SJSA1 (cell line): ENCODE results near the gene RANBP10. TPM values are rescaled to one million over a fixed set of nuclear protein-coding genes. Genes with fewer than 3 reads are reported as not detected.

ENCODE experiments used
- DNase-seq, 2 experiments: peaks; one replicate each; pipeline ENCODE4 v3.0.0-alpha.2; 2015 to 2020; ENCODE audit warnings: low spot score in 2 of 2, low read depth in 1 of 2
- H3K27ac ChIP-seq: fragments of 250-450 bp; sonication (Bioruptor Pico); 2 replicates; pipeline ENCODE4 v1.5.1; 2020; ENCODE audit warnings: mild to moderate bottlenecking, moderate library complexity
- H3K27me3 ChIP-seq: fragments of 250-450 bp; sonication (Bioruptor Pico); replicated peaks from 2 replicates; pipeline ENCODE4 v1.5.1; 2020; ENCODE audit warnings: mild to moderate bottlenecking, moderate library complexity
- H3K36me3 ChIP-seq: fragments of 250-450 bp; sonication (Bioruptor Pico); 2 replicates; pipeline ENCODE4 v1.5.1; 2020; ENCODE audit warnings: mild to moderate bottlenecking
- H3K4me1 ChIP-seq: fragments of 250-450 bp; sonication (Bioruptor Pico); replicated peaks from 2 replicates; pipeline ENCODE4 v1.6.1; 2021; ENCODE audit warnings: mild to moderate bottlenecking
- H3K4me3 ChIP-seq: fragments of 250-450 bp; sonication (Bioruptor Pico); 2 replicates; pipeline ENCODE4 v1.5.1; 2020; ENCODE audit warnings: mild to moderate bottlenecking
- H3K9me3 ChIP-seq: fragments of 250-450 bp; sonication (Bioruptor Pico); replicated peaks from 2 replicates; pipeline ENCODE4 v1.5.1; 2020; ENCODE audit warnings: mild to moderate bottlenecking
- total RNA-seq: library from RNA; depleted of rRNA; stranded (reverse); fragments of >200 nt; shearing (Covaris generic); gene quantifications from 2 replicates; pipeline ENCODE4 v1.2.3, GENCODE V29; 2014; rRNA removed

The RANBP10 gene
- total RNA-seq, 1 experiment from 2014 or later = 3.9 TPM

DNA sequence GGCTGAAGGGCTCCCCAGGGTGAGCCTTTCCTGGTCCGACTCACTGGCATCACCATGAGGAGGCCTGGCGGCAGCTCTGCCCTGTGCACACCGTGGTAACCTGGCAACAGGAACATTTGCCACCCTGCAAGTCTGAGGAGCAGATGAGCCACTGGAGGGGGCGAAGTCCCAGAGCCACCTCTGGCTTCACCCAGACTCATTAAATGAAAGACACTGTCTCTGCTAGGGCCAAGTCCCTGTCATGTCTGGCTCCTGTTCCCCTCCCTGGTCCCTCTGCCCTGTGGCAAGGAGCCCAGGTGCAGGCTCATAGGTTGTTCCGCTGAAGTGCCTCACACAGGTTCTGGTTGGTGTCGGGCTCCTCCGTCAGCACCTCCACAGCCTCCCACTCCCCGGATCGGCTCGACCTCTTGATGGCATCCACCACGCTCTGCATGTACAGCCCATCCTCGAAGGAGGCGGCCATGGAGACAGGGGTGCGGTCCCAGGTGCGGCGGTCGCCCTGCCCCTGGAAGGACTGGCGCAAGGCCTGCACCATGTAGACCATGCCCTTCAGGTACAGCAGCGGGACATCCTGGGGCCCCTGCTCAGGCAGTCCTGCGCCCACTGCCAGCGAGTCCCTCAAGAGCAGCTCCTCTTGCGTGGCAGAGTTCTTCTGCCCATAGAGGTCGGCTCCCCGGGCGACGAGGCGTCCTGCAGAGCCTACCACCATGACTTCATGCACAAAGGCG, 131.3 kb downstream of the RANBP10 start:
- DNase-seq = no peak
- H3K4me3 ChIP-seq = no peak overlapping the region
- H3K27ac ChIP-seq = no peak overlapping the region
- H3K4me1 ChIP-seq = no peaks in the 10 kb centered on the region
- no peaks in the 10 kb centered on the region for H3K27me3 ChIP-seq
- H3K9me3 ChIP-seq = no peaks in the 10 kb centered on the region
- no peaks in the 10 kb centered on the region for H3K36me3 ChIP-seq

DNA sequence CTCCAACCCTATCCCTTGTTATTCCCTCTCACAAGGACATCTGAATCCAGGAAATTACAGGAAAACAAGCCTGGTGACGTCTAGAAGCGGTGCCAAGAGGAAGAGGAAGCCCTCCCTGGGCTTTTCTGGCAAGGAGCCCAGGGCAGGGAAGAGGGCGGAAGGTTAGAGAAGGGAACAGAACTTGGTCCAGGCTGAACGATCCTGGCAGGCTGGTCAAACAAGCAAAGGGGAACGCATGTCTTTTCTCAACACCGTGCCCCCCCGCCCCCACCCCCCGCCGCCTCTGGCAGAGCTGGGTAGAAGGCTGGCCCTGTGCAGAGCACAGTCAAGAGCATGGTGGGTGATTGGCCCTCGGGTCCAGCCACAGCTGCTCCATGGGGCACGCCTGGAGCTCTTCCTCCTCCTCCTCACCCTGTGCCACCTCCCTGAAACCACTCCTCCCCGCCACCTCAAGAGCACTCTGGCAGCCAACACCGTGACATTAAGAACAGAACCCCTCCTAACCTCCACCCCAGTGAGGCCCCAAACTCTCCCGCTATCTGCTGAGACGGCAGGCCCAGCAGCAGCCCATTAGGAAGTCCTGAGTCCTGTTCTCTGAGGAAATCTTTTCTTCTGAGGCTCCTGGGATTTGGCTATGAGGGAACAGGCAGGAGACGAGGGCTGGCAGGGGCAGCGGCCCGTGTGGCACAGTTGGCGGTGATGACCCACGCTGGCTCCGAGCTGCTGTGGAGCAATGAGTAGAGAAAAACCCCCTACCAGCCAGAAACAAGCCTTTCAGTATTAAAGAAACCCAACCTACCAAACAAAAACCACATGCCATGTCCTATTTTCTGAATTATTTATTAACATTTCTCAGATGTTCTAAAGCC, 132.4 kb downstream of the RANBP10 start:
- no peaks in the 10 kb centered on the region for H3K27me3 ChIP-seq
- no peak overlapping the region for H3K27ac ChIP-seq
- DNase-seq = no peak
- H3K36me3 ChIP-seq = no peaks in the 10 kb centered on the region
- no peaks in the 10 kb centered on the region for H3K9me3 ChIP-seq
- no peaks in the 10 kb centered on the region for H3K4me1 ChIP-seq
- no peak overlapping the region for H3K4me3 ChIP-seq

Other genes with a start within 250 kb of the RANBP10 start
- gene CTCF, start 244.0 kb downstream of the RANBP10 start, total RNA-seq = 26.6 and 39.1 TPM in 2 replicates
- 5.2 and 7.6 TPM in 2 replicates for gene CARMIL2, start 161.4 kb downstream of the RANBP10 start, total RNA-seq
- 22.6 and 33.0 TPM in 2 replicates for gene ACD, start 146.3 kb downstream of the RANBP10 start, total RNA-seq
- 0.26 TPM in 1 of 2 replicates, not detected in the other for gene PARD6A, start 145.6 kb downstream of the RANBP10 start, total RNA-seq
- gene ENKD1, start 139.8 kb downstream of the RANBP10 start, total RNA-seq = 5.1 TPM in 2 replicates
- gene C16orf86, start 139.7 kb downstream of the RANBP10 start, total RNA-seq = 0.32 TPM in 1 of 2 replicates, not detected in the other
- 13.5 and 19.7 TPM in 2 replicates for gene GFOD2, start 87.2 kb downstream of the RANBP10 start, total RNA-seq
- gene TSNAXIP1, start 329 bp upstream of the RANBP10 start, total RNA-seq = 0.03 and 1.00 TPM in 2 replicates
- gene THAP11, start 35.8 kb upstream of the RANBP10 start, total RNA-seq = 45.2 and 50.7 TPM in 2 replicates
- 39.3 and 101 TPM in 2 replicates for gene NUTF2, start 40.4 kb upstream of the RANBP10 start, total RNA-seq
- gene CENPT, start 41.1 kb upstream of the RANBP10 start, total RNA-seq = 22.4 and 31.9 TPM in 2 replicates
- 52.2 and 76.1 TPM in 2 replicates for gene EDC4, start 66.5 kb upstream of the RANBP10 start, total RNA-seq
- gene NRN1L, start 78.3 kb upstream of the RANBP10 start, total RNA-seq = not detected in 2 replicates
- 6.4 and 10.6 TPM in 2 replicates for gene PSKH1, start 86.7 kb upstream of the RANBP10 start, total RNA-seq
- gene CTRL, start 125.3 kb upstream of the RANBP10 start, total RNA-seq = 0.09 and 0.29 TPM in 2 replicates
- gene PSMB10, start 130.3 kb upstream of the RANBP10 start, total RNA-seq = 50.1 and 147 TPM in 2 replicates
- 5.5 and 7.2 TPM in 2 replicates for gene LCAT, start 137.6 kb upstream of the RANBP10 start, total RNA-seq
- gene SLC12A4, start 162.1 kb upstream of the RANBP10 start, total RNA-seq = 62.9 and 87.8 TPM in 2 replicates
- gene DPEP3, start 173.9 kb upstream of the RANBP10 start, total RNA-seq = not detected in 2 replicates
- gene DPEP2, start 192.9 kb upstream of the RANBP10 start, total RNA-seq = 0.18 TPM in 1 of 2 replicates, not detected in the other
- not detected in 2 replicates for gene DPEP2NB, start 209.4 kb upstream of the RANBP10 start, total RNA-seq
- 13.1 and 13.2 TPM in 2 replicates for gene DDX28, start 216.7 kb upstream of the RANBP10 start, total RNA-seq
- 28.3 and 30.4 TPM in 2 replicates for gene DUS2, start 216.7 kb upstream of the RANBP10 start, total RNA-seq